ENCODE data around the gene DMP1.

DNA sequence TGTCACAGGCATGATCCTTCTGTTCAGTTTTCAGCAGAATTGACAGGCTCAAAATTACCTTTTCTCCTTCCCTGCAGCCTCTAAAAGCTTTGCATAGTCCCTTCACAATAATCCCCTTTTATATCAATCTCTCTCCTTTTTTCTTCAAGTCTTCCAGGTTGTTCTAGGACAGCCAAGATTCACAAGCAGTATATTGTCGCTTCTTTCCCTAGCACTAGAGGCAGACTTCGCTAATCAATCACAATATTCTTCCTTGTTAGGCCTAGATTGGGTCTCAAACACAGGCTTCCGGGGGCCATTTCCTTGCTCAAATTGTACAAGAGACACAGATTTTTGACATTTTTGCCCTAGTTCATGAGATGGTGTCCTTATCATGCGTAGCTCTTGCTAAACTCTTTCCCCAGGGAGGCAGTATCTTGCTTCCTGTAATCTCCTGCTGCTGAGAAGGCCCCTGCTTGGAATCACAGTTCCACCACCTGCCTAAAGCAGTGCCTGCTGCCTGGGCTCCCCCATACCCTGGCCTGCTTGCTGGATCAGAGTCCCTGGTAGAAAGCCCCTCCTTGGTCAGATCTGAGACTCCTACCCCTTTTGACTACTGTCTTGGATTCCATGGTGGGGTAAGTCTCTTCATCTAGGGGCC, 57.3 kb downstream of the DMP1 start:
- TF ChIP-seq, protein P1, sequence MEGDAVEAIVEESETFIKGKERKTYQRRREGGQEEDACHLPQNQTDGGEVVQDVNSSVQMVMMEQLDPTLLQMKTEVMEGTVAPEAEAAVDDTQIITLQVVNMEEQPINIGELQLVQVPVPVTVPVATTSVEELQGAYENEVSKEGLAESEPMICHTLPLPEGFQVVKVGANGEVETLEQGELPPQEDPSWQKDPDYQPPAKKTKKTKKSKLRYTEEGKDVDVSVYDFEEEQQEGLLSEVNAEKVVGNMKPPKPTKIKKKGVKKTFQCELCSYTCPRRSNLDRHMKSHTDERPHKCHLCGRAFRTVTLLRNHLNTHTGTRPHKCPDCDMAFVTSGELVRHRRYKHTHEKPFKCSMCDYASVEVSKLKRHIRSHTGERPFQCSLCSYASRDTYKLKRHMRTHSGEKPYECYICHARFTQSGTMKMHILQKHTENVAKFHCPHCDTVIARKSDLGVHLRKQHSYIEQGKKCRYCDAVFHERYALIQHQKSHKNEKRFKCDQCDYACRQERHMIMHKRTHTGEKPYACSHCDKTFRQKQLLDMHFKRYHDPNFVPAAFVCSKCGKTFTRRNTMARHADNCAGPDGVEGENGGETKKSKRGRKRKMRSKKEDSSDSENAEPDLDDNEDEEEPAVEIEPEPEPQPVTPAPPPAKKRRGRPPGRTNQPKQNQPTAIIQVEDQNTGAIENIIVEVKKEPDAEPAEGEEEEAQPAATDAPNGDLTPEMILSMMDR (conservative IDR thresholded peaks at IDR 0.05; ENCODE audit: low read length) = no peak
- no peak for TF ChIP-seq EZH2phosphoT487 (IDR thresholded peaks at IDR 0.05; ENCODE audit: borderline replicate concordance, low read depth, low read length)
